Progenitor cell of endocrine pancreas (in vitro differentiated cells): ENCODE results near the gene SLC12A4. TPM values are rescaled to one million over a fixed set of nuclear protein-coding genes. Genes with fewer than 3 reads are reported as not detected.

ENCODE experiments used
- DNase-seq: peaks from one replicate; pipeline ENCODE4 v3.0.0; 2021; ENCODE audit warnings: low spot score; ENCODE audit not compliant: unreplicated experiment
- H3K27ac Mint-ChIP-seq: 2 replicates; pipeline ENCODE4 v1.8.0; 2021; ENCODE audit warnings: mild to moderate bottlenecking, moderate library complexity, mixed read lengths
- H3K27me3 Mint-ChIP-seq: 2 replicates; pipeline ENCODE4 v1.8.0; 2021; ENCODE audit warnings: mixed read lengths
- H3K36me3 Mint-ChIP-seq: 2 replicates; pipeline ENCODE4 v1.8.0; 2022; ENCODE audit warnings: mixed read lengths; ENCODE audit not compliant: insufficient read depth
- H3K4me1 Mint-ChIP-seq: 2 replicates; pipeline ENCODE4 v1.8.0; 2021; ENCODE audit warnings: low read depth, mixed read lengths
- H3K4me3 Mint-ChIP-seq: 2 replicates; pipeline ENCODE4 v1.8.0; 2021; ENCODE audit warnings: low read depth, mild to moderate bottlenecking, moderate library complexity, mixed read lengths
- H3K9me3 Mint-ChIP-seq: 2 replicates; pipeline ENCODE4 v1.8.0; 2021; ENCODE audit warnings: low read depth, mixed read lengths
- total RNA-seq: library from RNA; stranded (reverse); gene quantifications from 2 replicates; pipeline ENCODE4 v1.2.1, GENCODE V29; 2021
- TF ChIP-seq, protein P1 (sequence below): fragments of 200-600 bp; sonication (generic); IDR thresholded peaks from one replicate; pipeline ENCODE4 v1.5.0; 2021; ENCODE audit warnings: antibody characterized with exemption, mild to moderate bottlenecking; ENCODE audit not compliant: unreplicated experiment

Gene SLC12A4
- total RNA-seq, 1 donor from 2014 or later = 74.3 TPM

GRCh38 chr16:67943256-67943618 is 25.2 kb downstream of the SLC12A4 start:
- H3K27me3 Mint-ChIP-seq = no peaks in the 10 kb centered on the region
- H3K36me3 Mint-ChIP-seq = peaks cover 3% of the 10 kb centered on the region
- no peak overlapping the region for H3K4me3 Mint-ChIP-seq
- no peaks in the 10 kb centered on the region for H3K9me3 Mint-ChIP-seq
- H3K27ac Mint-ChIP-seq = no peak overlapping the region
- peaks cover 6% of the 10 kb centered on the region for H3K4me1 Mint-ChIP-seq
- TF ChIP-seq, protein P1, sequence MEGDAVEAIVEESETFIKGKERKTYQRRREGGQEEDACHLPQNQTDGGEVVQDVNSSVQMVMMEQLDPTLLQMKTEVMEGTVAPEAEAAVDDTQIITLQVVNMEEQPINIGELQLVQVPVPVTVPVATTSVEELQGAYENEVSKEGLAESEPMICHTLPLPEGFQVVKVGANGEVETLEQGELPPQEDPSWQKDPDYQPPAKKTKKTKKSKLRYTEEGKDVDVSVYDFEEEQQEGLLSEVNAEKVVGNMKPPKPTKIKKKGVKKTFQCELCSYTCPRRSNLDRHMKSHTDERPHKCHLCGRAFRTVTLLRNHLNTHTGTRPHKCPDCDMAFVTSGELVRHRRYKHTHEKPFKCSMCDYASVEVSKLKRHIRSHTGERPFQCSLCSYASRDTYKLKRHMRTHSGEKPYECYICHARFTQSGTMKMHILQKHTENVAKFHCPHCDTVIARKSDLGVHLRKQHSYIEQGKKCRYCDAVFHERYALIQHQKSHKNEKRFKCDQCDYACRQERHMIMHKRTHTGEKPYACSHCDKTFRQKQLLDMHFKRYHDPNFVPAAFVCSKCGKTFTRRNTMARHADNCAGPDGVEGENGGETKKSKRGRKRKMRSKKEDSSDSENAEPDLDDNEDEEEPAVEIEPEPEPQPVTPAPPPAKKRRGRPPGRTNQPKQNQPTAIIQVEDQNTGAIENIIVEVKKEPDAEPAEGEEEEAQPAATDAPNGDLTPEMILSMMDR = no peak
- no peak for DNase-seq

DNA sequence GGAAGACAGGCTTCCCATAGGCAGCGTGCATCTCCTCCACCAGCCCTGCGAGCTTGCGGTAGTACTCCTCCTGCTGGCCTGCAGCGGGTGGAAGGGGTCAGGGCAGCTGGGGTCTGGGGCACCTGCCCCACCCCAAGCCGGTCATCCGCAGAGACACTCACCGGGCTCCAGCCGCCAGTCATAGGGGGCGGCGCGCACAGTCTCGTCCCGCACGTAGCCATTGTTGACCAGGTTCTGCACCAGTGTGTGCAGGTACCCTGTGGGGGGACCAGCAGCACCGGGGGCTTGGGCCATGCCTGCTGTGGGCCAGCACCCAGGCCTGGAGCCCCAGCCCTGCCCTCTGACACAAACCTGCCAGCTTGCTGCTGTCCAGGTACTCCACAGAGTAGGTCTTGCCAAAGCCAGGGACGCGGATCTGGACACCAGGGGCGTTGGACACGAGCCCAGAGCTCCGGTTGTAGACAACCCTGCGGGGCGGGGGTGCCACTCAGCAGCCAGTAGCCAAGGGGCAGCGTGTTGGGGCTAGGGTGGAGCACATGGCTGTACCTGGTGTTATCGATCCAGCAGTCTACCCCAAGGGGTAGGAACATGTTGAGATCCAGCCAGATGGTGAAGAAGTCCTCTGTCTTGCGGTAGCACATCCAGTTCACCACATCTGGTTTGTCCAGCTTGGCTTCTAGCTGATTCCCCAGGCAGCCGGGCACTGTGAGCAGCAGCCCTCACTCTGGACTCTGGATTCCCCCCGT is 25.8 kb downstream of the SLC12A4 start:
- no peak overlapping the region for H3K27ac Mint-ChIP-seq
- no peaks in the 10 kb centered on the region for H3K27me3 Mint-ChIP-seq
- peaks cover 2% of the 10 kb centered on the region for H3K36me3 Mint-ChIP-seq
- DNase-seq = no peak
- TF ChIP-seq, protein P1 = no peak
- H3K9me3 Mint-ChIP-seq = no peaks in the 10 kb centered on the region
- no peak overlapping the region for H3K4me3 Mint-ChIP-seq
- H3K4me1 Mint-ChIP-seq = peaks cover 6% of the 10 kb centered on the region

DNA sequence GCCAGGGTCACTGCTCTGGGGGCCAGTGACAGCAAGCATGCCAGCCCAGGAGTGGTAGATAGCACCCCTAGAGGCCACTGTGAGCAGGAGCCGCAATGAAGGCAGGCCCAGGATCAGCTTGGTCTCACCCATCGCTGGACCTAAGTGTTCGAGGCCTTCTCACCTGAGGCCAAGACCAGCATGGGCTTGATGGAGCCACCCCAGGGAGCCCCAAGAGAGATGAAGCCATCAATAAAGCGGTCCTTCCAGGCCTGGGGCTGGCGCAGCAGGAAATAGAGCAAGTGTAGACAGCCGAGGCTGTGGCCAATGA is 26.3 kb downstream of the SLC12A4 start:
- H3K27me3 Mint-ChIP-seq = no peaks in the 10 kb centered on the region
- no peak overlapping the region for H3K4me3 Mint-ChIP-seq
- DNase-seq = peak; percentile 43
- peak overlapping the region; percentile 54 for H3K27ac Mint-ChIP-seq
- H3K9me3 Mint-ChIP-seq = no peaks in the 10 kb centered on the region
- TF ChIP-seq, protein P1 = peak; percentile 76
- H3K36me3 Mint-ChIP-seq = peaks cover 2% of the 10 kb centered on the region
- peaks cover 9% of the 10 kb centered on the region for H3K4me1 Mint-ChIP-seq

DNA sequence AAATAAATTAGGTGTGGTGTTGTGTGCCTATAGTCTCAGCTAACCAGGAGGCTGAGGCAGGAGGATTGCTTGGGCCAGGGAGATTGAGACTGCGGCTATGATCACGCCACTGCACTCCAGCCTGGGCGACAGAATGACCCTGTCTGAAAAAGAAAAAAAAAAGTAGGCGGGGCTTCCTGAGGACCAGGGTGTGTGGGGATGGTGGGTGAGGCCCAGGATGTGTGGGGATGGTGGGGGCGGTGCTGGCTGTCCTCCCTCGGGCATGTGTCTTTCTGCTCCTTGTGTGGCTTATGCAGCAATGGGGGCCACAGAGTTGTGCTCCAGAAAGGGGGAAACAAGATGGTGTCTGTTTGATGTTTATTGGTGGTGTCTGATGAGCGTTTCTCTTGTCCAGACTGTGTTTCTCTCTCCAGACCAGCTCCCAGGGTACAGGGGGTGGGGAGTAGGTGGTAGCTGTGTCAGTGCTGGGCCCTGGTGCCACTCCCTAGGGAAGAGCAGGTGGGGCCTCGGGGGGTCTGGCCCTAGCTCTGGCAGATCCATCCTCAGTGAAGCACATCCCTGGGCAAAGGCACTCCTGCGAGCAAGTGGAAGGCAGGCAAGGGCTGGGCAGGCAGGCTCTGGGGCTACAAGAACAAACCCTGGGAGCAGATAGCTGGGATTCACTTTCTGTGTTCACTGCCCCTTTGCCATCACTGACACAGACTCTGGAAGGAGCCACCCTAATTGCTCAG is 26.8 kb downstream of the SLC12A4 start:
- peaks cover 2% of the 10 kb centered on the region for H3K36me3 Mint-ChIP-seq
- no peak for DNase-seq
- no peaks in the 10 kb centered on the region for H3K27me3 Mint-ChIP-seq
- no peak overlapping the region for H3K4me3 Mint-ChIP-seq
- H3K27ac Mint-ChIP-seq = no peak overlapping the region
- no peaks in the 10 kb centered on the region for H3K9me3 Mint-ChIP-seq
- TF ChIP-seq, protein P1 = no peak
- peaks cover 13% of the 10 kb centered on the region for H3K4me1 Mint-ChIP-seq

- Mint-ChIP-seq H3K36me3 (peaks cover 2% of the 10 kb centered on the region), H3K4me1 (peaks cover 13% of the 10 kb centered on the region), H3K27ac (no peak overlapping the region), H3K9me3 (no peaks in the 10 kb centered on the region), H3K27me3 (no peaks in the 10 kb centered on the region), H3K4me3 (no peak overlapping the region)
- DNase-seq = no peak
- TF ChIP-seq, protein P1 = no peak
Measured at GRCh38 chr16:67940446-67941089, 27.9 kb downstream of the SLC12A4 start.
